Neural cell (in vitro differentiated cells): ENCODE data around the gene AP2A2. TPM values are rescaled to one million over a fixed set of nuclear protein-coding genes. Genes with fewer than 3 reads are reported as not detected.

Experiments
- H2AFZ ChIP-seq: fragments of 200-600, 300-800 bp; sonication (generic), shearing (Covaris generic); 2 replicates; pipeline ENCODE4 v1.6.0; 2014; ENCODE audit warnings: low read depth, mild to moderate bottlenecking, antibody characterized with exemption, low read length, moderate library complexity
- H3F3A ChIP-seq: fragments of 200-600 bp; shearing (Covaris generic); 2 replicates; pipeline ENCODE4 v1.6.1; 2016; ENCODE audit warnings: mild to moderate bottlenecking, moderate library complexity, mixed read lengths, antibody characterized with exemption, low read length; ENCODE audit not compliant: insufficient read depth, poor library complexity, severe bottlenecking
- H3K27ac ChIP-seq: fragments of 200-600, 300-800 bp; sonication (generic), shearing (Covaris generic); 2 replicates; pipeline ENCODE4 v1.5.1; 2014; ENCODE audit warnings: mild to moderate bottlenecking, low read length, moderate library complexity
- H3K27me3 ChIP-seq: fragments of 300-800, 200-600 bp; sonication (generic), shearing (Covaris generic); 2 replicates; pipeline ENCODE4 v1.6.0; 2014; ENCODE audit warnings: mild to moderate bottlenecking, low read depth, low read length, moderate library complexity; ENCODE audit not compliant: insufficient read depth
- H3K36me3 ChIP-seq: fragments of 300-800, 200-600 bp; sonication (generic), shearing (Covaris generic); 2 replicates; pipeline ENCODE4 v1.5.1; 2014; ENCODE audit warnings: mild to moderate bottlenecking, antibody characterized with exemption, low read length, moderate library complexity; ENCODE audit not compliant: insufficient read depth
- H3K4me2 ChIP-seq: fragments of 300-800, 200-600 bp; sonication (generic), shearing (Covaris generic); 2 replicates; pipeline ENCODE4 v1.6.0; 2014; ENCODE audit warnings: mild to moderate bottlenecking, low read length
- H3K4me3 ChIP-seq: fragments of 300-800, 200-600 bp; sonication (generic), shearing (Covaris generic); 2 replicates; pipeline ENCODE4 v1.5.1; 2014; ENCODE audit warnings: mild to moderate bottlenecking, low read length, moderate library complexity
- H3K79me2 ChIP-seq: fragments of 200-600 bp; shearing (Covaris generic); replicated peaks from 2 replicates; pipeline ENCODE4 v1.6.0; 2014; ENCODE audit warnings: mild to moderate bottlenecking, low read length, moderate library complexity; ENCODE audit not compliant: insufficient read depth
- H3K9ac ChIP-seq: fragments of 300-800, 200-600 bp; sonication (generic), shearing (Covaris generic); 2 replicates; pipeline ENCODE4 v1.6.1; 2016; ENCODE audit warnings: mild to moderate bottlenecking, low read length, mixed read lengths
- H3K9me2 ChIP-seq: fragments of 200-600 bp; shearing (Covaris generic); 2 replicates; pipeline ENCODE4 v1.6.1; 2016; ENCODE audit warnings: mild to moderate bottlenecking, low read length, mixed read lengths; ENCODE audit not compliant: insufficient read depth
- H3K9me3 ChIP-seq: fragments of 200-600, 300-800 bp; sonication (generic), shearing (Covaris generic); 2 replicates; pipeline ENCODE4 v1.6.1; 2016; ENCODE audit warnings: mild to moderate bottlenecking, mixed run types, low read length, moderate library complexity, mixed read lengths
- H4K20me1 ChIP-seq: fragments of 200-600 bp; shearing (Covaris generic); 2 replicates; pipeline ENCODE4 v1.6.1; 2016; ENCODE audit warnings: mild to moderate bottlenecking, mixed run types; ENCODE audit not compliant: insufficient read depth
- EP300 ChIP-seq: fragments of 450-650 bp; conservative IDR thresholded peaks from 2 replicates; pipeline ENCODE4 v1.6.1; 2014; ENCODE audit warnings: antibody characterized with exemption, mild to moderate bottlenecking, moderate library complexity; ENCODE audit not compliant: poor library complexity, severe bottlenecking
- EZH2 ChIP-seq: fragments of 200-600, 300-800 bp; shearing (Covaris generic), sonication (generic); IDR thresholded peaks from 2 replicates; pipeline ENCODE4 v1.6.1; 2014; ENCODE audit warnings: antibody characterized with exemption, low read length, borderline replicate concordance, mild to moderate bottlenecking; ENCODE audit not compliant: insufficient read depth, poor library complexity, severe bottlenecking
- MXI1 ChIP-seq: fragments of 450-650 bp; conservative IDR thresholded peaks from 2 replicates; pipeline ENCODE4 v1.6.1; 2014; ENCODE audit warnings: antibody characterized with exemption, mild to moderate bottlenecking; ENCODE audit not compliant: poor library complexity, severe bottlenecking
- POLR2AphosphoS5 ChIP-seq: IDR thresholded peaks from 2 replicates; pipeline ENCODE4 v1.6.1; 2012
- RAD21 ChIP-seq: fragments of 450-650 bp; conservative IDR thresholded peaks from 2 replicates; pipeline ENCODE4 v1.6.1; 2014; ENCODE audit warnings: antibody characterized with exemption, mild to moderate bottlenecking, moderate library complexity
- SMC3 ChIP-seq: fragments of 450-650 bp; conservative IDR thresholded peaks from 2 replicates; pipeline ENCODE4 v1.6.1; 2014; ENCODE audit warnings: antibody characterized with exemption, mild to moderate bottlenecking, moderate library complexity; ENCODE audit not compliant: poor library complexity
- TAF1 ChIP-seq: IDR thresholded peaks from 2 replicates; pipeline ENCODE4 v1.6.1; 2012; ENCODE audit warnings: low read depth
- polyA plus RNA-seq: library from polyadenylated mRNA; depleted of rRNA; stranded (reverse); fragments of >200 nt; gene quantifications from 2 replicates; pipeline ENCODE4 v1.2.3, GENCODE V29; 2014
- TF ChIP-seq, protein P1 (sequence below): IDR thresholded peaks from 2 replicates; pipeline ENCODE4 v1.6.1; 2012; ENCODE audit warnings: borderline replicate concordance
- TF ChIP-seq, protein P2 (sequence below): fragments of 450-650 bp; IDR thresholded peaks from 2 replicates; pipeline ENCODE4 v1.5.1; 2014; ENCODE audit warnings: antibody characterized with exemption, mild to moderate bottlenecking, moderate library complexity; ENCODE audit not compliant: poor library complexity, severe bottlenecking

Gene AP2A2
- polyA plus RNA-seq, 1 donor from 2014 or later, result 46.5 TPM

DNA sequence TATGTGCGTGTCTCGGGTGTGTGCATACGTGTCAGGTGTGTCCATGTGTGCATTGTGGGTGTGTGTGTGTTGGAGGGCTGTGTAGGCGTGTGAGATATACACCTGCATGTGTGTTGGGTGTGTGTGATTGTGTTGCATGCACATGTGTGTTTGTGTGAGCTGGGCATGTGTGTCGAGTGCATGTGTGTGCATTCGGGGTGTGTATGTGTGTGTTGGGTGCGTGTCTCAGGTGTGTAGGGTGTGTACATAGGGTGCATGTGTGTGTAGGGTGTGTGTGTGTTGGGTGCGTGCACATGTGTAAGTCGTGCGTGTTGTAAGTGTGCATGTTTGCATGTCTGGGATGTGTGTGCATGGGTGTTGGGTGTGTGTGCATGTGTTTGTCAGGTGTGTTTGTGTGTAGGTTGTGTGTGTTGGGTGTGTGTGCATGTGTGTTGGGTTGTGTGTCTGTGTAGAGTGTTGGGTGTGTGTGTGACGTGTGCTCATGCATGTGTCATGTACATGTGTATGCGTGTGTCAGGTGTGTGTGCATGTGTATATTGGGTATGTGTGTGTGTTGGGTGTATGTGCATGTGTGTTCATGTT, 106.7 kb downstream of the AP2A2 start:
- Histone ChIP-seq H3K9me2 (no peaks in the 10 kb centered on the region), H3K36me3 (no peaks in the 10 kb centered on the region), H3K79me2 (no peaks in the 10 kb centered on the region), H3K4me3 (no peak overlapping the region), H2AFZ (no peak overlapping the region), H3K9me3 (no peaks in the 10 kb centered on the region), H3K4me2 (no peak overlapping the region), H3K9ac (no peak overlapping the region), H3K27me3 (no peaks in the 10 kb centered on the region), H3F3A (no peaks in the 10 kb centered on the region), H4K20me1 (no peaks in the 10 kb centered on the region), H3K27ac (no peak overlapping the region)
- TF ChIP-seq RAD21 (no peak), MXI1 (no peak), EZH2 (no peak), TAF1 (no peak), EP300 (no peak), POLR2AphosphoS5 (no peak), SMC3 (no peak)
- TF ChIP-seq, protein P1, sequence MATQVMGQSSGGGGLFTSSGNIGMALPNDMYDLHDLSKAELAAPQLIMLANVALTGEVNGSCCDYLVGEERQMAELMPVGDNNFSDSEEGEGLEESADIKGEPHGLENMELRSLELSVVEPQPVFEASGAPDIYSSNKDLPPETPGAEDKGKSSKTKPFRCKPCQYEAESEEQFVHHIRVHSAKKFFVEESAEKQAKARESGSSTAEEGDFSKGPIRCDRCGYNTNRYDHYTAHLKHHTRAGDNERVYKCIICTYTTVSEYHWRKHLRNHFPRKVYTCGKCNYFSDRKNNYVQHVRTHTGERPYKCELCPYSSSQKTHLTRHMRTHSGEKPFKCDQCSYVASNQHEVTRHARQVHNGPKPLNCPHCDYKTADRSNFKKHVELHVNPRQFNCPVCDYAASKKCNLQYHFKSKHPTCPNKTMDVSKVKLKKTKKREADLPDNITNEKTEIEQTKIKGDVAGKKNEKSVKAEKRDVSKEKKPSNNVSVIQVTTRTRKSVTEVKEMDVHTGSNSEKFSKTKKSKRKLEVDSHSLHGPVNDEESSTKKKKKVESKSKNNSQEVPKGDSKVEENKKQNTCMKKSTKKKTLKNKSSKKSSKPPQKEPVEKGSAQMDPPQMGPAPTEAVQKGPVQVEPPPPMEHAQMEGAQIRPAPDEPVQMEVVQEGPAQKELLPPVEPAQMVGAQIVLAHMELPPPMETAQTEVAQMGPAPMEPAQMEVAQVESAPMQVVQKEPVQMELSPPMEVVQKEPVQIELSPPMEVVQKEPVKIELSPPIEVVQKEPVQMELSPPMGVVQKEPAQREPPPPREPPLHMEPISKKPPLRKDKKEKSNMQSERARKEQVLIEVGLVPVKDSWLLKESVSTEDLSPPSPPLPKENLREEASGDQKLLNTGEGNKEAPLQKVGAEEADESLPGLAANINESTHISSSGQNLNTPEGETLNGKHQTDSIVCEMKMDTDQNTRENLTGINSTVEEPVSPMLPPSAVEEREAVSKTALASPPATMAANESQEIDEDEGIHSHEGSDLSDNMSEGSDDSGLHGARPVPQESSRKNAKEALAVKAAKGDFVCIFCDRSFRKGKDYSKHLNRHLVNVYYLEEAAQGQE, result no peak
- TF ChIP-seq, protein P2, sequence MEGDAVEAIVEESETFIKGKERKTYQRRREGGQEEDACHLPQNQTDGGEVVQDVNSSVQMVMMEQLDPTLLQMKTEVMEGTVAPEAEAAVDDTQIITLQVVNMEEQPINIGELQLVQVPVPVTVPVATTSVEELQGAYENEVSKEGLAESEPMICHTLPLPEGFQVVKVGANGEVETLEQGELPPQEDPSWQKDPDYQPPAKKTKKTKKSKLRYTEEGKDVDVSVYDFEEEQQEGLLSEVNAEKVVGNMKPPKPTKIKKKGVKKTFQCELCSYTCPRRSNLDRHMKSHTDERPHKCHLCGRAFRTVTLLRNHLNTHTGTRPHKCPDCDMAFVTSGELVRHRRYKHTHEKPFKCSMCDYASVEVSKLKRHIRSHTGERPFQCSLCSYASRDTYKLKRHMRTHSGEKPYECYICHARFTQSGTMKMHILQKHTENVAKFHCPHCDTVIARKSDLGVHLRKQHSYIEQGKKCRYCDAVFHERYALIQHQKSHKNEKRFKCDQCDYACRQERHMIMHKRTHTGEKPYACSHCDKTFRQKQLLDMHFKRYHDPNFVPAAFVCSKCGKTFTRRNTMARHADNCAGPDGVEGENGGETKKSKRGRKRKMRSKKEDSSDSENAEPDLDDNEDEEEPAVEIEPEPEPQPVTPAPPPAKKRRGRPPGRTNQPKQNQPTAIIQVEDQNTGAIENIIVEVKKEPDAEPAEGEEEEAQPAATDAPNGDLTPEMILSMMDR, result no peak

DNA sequence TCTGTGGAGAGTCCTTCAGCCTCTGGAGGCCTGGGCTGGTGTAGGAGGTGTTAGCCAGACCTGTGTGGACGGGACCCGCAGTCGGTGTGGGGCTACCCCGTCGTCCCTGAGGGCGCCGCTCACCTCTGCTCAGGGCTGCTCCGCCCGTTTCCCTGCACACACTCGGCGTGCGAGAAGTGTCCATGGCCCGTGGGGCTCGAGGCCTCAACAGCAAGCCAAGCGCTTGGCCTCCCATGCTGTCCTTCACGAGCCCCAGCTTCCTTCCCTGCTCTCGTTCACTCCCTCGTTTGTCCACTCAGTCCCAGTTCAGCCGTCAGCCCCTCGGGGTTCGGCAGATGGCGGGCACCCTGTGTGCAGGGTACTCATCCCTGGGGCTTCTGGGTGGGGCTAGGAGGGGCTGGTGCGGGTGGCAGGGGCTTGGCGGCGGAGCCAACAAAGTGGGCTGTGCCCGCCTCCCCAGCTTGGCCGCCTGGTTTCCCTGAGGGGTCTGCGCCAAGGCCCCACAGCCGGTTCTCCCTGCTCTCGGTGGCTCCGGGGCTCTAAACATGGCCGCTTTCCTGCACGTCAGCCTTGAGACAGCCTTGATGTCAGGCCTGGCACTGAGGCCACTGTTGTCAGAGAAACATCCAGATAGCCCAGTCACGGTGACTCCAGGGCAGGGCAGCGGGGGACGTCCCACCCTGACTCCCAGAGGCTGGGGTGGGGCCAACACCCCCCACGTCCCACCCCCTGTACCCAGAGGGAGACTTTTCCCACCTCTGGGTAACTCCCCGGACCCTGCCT, 107.5 kb downstream of the AP2A2 start:
- Histone ChIP-seq H2AFZ (no peak overlapping the region), H3K27ac (no peak overlapping the region), H3K9me2 (no peaks in the 10 kb centered on the region), H3K9ac (no peak overlapping the region), H3F3A (no peaks in the 10 kb centered on the region), H3K36me3 (no peaks in the 10 kb centered on the region), H3K9me3 (no peaks in the 10 kb centered on the region), H4K20me1 (no peaks in the 10 kb centered on the region), H3K79me2 (no peaks in the 10 kb centered on the region), H3K27me3 (no peaks in the 10 kb centered on the region), H3K4me2 (no peak overlapping the region), H3K4me3 (no peak overlapping the region)
- TF ChIP-seq MXI1 (no peak), RAD21 (no peak), EZH2 (no peak), POLR2AphosphoS5 (no peak), SMC3 (no peak), EP300 (no peak), TAF1 (no peak)
- TF ChIP-seq, protein P1, result no peak
- TF ChIP-seq, protein P2, result no peak
